NCI-H1105 (cell line): Measurements from ENCODE around the gene SKIDA1.
A peak's percentile ranks its signal among the peaks of the same experiment; 100 is the strongest.

Experiments used
- DNase-seq: peaks from one replicate; lab custom pipeline; 2025; lab: John Stamatoyannopoulos, UW

The SKIDA1 gene

GRCh38 chr10:21501091-21501490 is 24.4 kb downstream of the SKIDA1 start:
- no peak for DNase-seq

GRCh38 chr10:21500578-21500910 is 24.9 kb downstream of the SKIDA1 start:
- no peak for DNase-seq

GRCh38 chr10:21499701-21500577 is 25.5 kb downstream of the SKIDA1 start:
- DNase-seq, result no peak

- no peak for DNase-seq
Observed at GRCh38 chr10:21498986-21499385, 26.5 kb downstream of the SKIDA1 start.

- DNase-seq, result no peak
Observed at GRCh38 chr10:21498377-21498776, 27.1 kb downstream of the SKIDA1 start.

- peak; percentile 67 for DNase-seq
Observed at GRCh38 chr10:21497177-21497807, 28.2 kb downstream of the SKIDA1 start.

- no peak for DNase-seq
Observed at GRCh38 chr10:21496343-21497176, 28.9 kb downstream of the SKIDA1 start.

GRCh38 chr10:21495752-21496342 is 29.6 kb downstream of the SKIDA1 start:
- DNase-seq, result peak; percentile 47

GRCh38 chr10:21495002-21495751 is 30.3 kb downstream of the SKIDA1 start:
- DNase-seq, result no peak

- DNase-seq, result no peak
Observed at GRCh38 chr10:21494191-21495001, 31.1 kb downstream of the SKIDA1 start.

GRCh38 chr10:21493784-21494183 is 31.7 kb downstream of the SKIDA1 start:
- DNase-seq, result no peak

GRCh38 chr10:21492421-21492820 is 33.1 kb downstream of the SKIDA1 start:
- DNase-seq, result no peak

GRCh38 chr10:21490711-21491105 is 34.8 kb downstream of the SKIDA1 start:
- DNase-seq, result no peak

- no peak for DNase-seq
Observed at GRCh38 chr10:21490028-21490710, 35.3 kb downstream of the SKIDA1 start.

GRCh38 chr10:21488957-21489446 is 36.5 kb downstream of the SKIDA1 start:
- no peak for DNase-seq

GRCh38 chr10:21488246-21488956 is 37.1 kb downstream of the SKIDA1 start:
- DNase-seq, result no peak

- no peak for DNase-seq
Observed at GRCh38 chr10:21487416-21488180, 37.9 kb downstream of the SKIDA1 start.

GRCh38 chr10:21482821-21483220 is 42.7 kb downstream of the SKIDA1 start:
- DNase-seq, result no peak
